ENCODE measurements around the gene ANKH.

Gene ANKH

GRCh38 chr5:14741801-14742440, 129.7 kb downstream of the ANKH start:
- in situ Hi-C loops (cut with MboI; ENCODE audit: low sequenced_read_pairs): no loop called here

- in situ Hi-C loops (cut with MboI; ENCODE audit: low sequenced_read_pairs): no loop called here
These were observed 130.4 kb downstream of the ANKH start for GRCh38 chr5:14741131-14741530.

GRCh38 chr5:14739981-14740380, 131.6 kb downstream of the ANKH start:
- in situ Hi-C loops (cut with MboI; ENCODE audit: low sequenced_read_pairs): no loop called here

GRCh38 chr5:14739538-14739937, 132.0 kb downstream of the ANKH start:
- in situ Hi-C loops (cut with MboI; ENCODE audit: low sequenced_read_pairs): no loop called here

GRCh38 chr5:14738050-14738449, 133.5 kb downstream of the ANKH start:
- in situ Hi-C loops (cut with MboI; ENCODE audit: low sequenced_read_pairs): no loop called here

- in situ Hi-C loops (cut with MboI; ENCODE audit: low sequenced_read_pairs): no loop called here
These were observed 134.3 kb downstream of the ANKH start for GRCh38 chr5:14737291-14737690.

- in situ Hi-C loops (cut with MboI; ENCODE audit: low sequenced_read_pairs): no loop called here
These were observed 135.6 kb downstream of the ANKH start for GRCh38 chr5:14735944-14736343.

- in situ Hi-C loops (cut with MboI; ENCODE audit: low sequenced_read_pairs): no loop called here
These were observed 137.2 kb downstream of the ANKH start for GRCh38 chr5:14734396-14734795.

GRCh38 chr5:14733661-14734060, 137.9 kb downstream of the ANKH start:
- in situ Hi-C loops (cut with MboI; ENCODE audit: low sequenced_read_pairs): no loop called here

- in situ Hi-C loops (cut with MboI; ENCODE audit: low sequenced_read_pairs): no loop called here
These were observed 138.6 kb downstream of the ANKH start for GRCh38 chr5:14732991-14733390.

GRCh38 chr5:14730881-14731280, 140.7 kb downstream of the ANKH start:
- in situ Hi-C loops (cut with MboI; ENCODE audit: low sequenced_read_pairs): no loop called here

- in situ Hi-C loops (cut with MboI; ENCODE audit: low sequenced_read_pairs): no loop called here
These were observed 141.1 kb downstream of the ANKH start for GRCh38 chr5:14730466-14730865.

GRCh38 chr5:14729448-14730385, 141.9 kb downstream of the ANKH start:
- in situ Hi-C loops (cut with MboI; ENCODE audit: low sequenced_read_pairs): no loop called here

- in situ Hi-C loops (cut with MboI; ENCODE audit: low sequenced_read_pairs): no loop called here
These were observed 143.1 kb downstream of the ANKH start for GRCh38 chr5:14728459-14728938.

GRCh38 chr5:14727928-14728458, 143.6 kb downstream of the ANKH start:
- in situ Hi-C loops (cut with MboI; ENCODE audit: low sequenced_read_pairs): no loop called here

- in situ Hi-C loops (cut with MboI; ENCODE audit: low sequenced_read_pairs): no loop called here
These were observed 144.1 kb downstream of the ANKH start for GRCh38 chr5:14727428-14727865.

GRCh38 chr5:14726066-14726838, 145.3 kb downstream of the ANKH start:
- in situ Hi-C loops (cut with MboI; ENCODE audit: low sequenced_read_pairs): no loop called here

GRCh38 chr5:14724633-14725032, 146.9 kb downstream of the ANKH start:
- in situ Hi-C loops (cut with MboI; ENCODE audit: low sequenced_read_pairs): no loop called here

- in situ Hi-C loops (cut with MboI; ENCODE audit: low sequenced_read_pairs): no loop called here
These were observed 147.9 kb downstream of the ANKH start for GRCh38 chr5:14723701-14724132.

- in situ Hi-C loops (cut with MboI; ENCODE audit: low sequenced_read_pairs): no loop called here
These were observed 148.7 kb downstream of the ANKH start for GRCh38 chr5:14722923-14723322.

All from hTERT RPE-1 (cell line).